NCI-H82 treated with DMSO at 0.1 percent for 48 hours (cell line): ENCODE data around the gene S100A4.
"Not testable (repeated sequence)": the region's sequence is repeated elsewhere in the genome, so short reads cannot be mapped to it uniquely, and the experiment has no call there.

Source experiments
- DNase-seq: peaks from one replicate; lab custom pipeline; 2025; ENCODE audit not compliant: unreplicated experiment; lab: John Stamatoyannopoulos, UW

The S100A4 gene

GRCh38 chr1:153545067-153546055, at the start of gene S100A4:
S100A4 (minus strand) TSS chr1:153545806; CDS start chr1:153544794, 1,012 bp downstream.
- peak; percentile 93 for DNase-seq

- no peak for DNase-seq
Measured at GRCh38 chr1:153592748-153593147, 47.1 kb upstream of the S100A4 start.

GRCh38 chr1:153588482-153588881, 42.9 kb upstream of the S100A4 start:
- no peak for DNase-seq

- not testable (repeated sequence) for DNase-seq
Measured at GRCh38 chr1:153588033-153588432, 42.4 kb upstream of the S100A4 start.

GRCh38 chr1:153587314-153587713, 41.7 kb upstream of the S100A4 start:
- DNase-seq, result no peak

GRCh38 chr1:153586347-153586746, 40.7 kb upstream of the S100A4 start:
- DNase-seq, result no peak

GRCh38 chr1:153585006-153585405, 39.4 kb upstream of the S100A4 start:
- DNase-seq, result peak; percentile 26

DNA sequence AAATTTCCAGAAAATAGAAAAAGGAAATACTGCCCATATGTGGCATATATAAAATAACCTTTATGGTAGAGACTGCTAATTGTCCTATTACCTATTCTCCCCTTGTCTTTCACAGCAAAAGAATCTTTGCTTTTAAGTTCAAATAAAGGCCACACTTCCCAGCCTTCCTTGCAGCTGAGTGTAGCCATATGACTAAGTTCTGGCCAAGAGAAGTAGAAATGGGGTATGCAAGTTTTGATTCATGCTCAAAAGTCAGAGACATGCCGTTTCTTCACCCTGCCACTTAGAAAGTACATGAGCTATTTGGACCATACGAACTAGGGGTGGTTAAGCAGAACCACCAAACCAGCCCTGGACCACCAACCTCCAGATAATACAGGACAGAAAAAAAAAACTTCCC, 38.4 kb upstream of the S100A4 start:
- no peak for DNase-seq

GRCh38 chr1:153583514-153583913, 37.9 kb upstream of the S100A4 start:
- not testable (repeated sequence) for DNase-seq

- DNase-seq, result not testable (repeated sequence)
Measured at GRCh38 chr1:153582836-153583235, 37.2 kb upstream of the S100A4 start.

DNA sequence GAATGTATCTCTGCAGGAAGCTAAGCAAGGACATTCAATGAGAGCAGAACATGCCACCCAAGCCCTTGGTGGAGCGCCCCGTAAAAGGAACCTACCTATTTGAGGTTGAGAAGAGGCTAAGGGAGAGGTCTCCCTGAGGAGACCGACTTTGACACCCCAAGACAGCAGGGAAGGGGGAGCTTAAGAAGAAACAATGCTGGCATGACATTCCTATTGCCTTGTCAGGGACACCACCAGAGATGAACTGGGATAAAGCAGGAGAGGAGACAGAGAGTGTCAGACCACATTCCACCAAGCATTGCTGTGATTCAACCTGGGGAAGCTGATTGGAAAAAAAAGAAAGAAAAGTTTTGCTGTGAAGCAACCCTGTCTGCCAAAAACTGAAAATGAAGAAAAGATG, 33.3 kb upstream of the S100A4 start:
- DNase-seq, result no peak

DNA sequence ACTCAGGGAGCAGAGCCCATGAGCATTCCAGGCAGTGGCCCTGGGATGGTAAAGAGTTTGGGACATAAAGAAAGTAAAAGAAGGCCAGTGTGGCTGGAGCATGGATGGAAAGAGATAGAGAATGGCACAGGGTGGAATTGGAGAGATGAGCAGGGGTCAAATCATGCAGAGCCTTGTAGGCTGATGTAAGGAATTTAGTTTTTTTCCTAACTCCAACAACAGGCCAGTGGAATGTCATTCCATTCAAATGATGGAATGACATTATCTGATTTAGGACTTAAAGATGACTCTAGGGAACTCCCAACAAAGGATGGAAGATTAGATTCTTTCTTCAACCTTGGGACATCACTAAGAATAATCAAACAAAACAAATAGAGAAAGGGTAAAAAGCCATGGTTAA, 32.9 kb upstream of the S100A4 start:
- DNase-seq, result no peak

- DNase-seq, result no peak
Measured at GRCh38 chr1:153577624-153578051, 32.0 kb upstream of the S100A4 start.

- peak; percentile 76 for DNase-seq
Measured at GRCh38 chr1:153577138-153577537, 31.5 kb upstream of the S100A4 start.

DNA sequence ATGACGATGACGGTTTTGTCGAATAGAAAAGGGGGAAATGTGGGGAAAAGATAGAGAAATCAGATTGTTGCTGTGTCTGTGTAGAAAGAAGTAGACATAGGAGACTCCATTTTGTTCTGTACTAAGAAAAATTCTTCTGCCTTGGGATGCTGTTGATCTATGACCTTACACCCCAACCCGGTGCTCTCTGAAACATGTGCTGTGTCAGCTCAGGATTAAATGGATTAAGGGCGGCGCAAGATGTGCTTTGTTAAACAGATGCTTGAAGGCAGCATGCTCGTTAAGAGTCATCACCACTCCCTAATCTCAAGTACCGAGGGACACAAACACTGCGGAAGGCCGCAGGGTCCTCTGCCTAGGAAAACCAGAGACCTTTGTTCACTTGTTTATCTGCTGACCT, 29.9 kb upstream of the S100A4 start:
- DNase-seq, result peak; percentile 90

DNA sequence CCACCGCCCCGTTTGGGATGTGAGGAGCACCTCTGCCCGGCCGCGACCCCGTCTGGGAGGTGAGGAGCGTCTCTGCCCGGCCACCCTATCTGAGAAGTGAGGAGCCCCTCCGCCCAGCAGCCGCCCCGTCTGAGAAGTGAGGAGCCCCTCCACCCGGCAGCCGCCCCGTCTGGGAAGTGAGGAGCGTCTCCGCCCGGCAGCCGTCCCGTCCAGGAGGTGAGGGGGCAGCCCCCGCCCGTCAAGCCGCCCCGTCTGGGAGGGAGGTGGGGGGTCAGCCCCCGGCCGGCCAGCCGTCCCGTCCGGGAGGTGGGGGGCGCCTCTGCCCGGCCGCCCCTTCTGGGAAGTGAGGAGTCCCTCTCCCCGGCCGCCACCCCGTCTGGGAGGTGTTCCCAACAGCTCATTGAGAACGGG, 29.5 kb upstream of the S100A4 start:
- not testable (repeated sequence) for DNase-seq

DNA sequence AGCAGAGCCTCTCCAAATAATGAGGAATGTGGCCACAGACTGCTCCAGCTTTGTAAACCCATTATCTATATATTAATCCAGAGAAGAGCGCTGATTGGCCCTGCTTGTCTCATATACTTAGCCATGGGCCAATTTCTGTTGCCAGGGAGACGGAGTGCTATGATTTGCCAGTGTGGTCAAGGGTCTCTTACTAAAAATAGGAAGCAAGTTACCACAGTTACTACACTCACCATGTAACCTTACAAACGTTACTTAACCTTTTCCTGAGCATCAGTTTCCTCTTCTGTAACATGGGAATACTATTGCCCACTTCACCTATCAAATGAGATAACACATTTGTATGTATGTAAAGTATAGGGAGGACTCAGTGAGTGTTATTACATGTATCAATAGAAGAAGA, 27.7 kb upstream of the S100A4 start:
- peak; percentile 24 for DNase-seq

DNA sequence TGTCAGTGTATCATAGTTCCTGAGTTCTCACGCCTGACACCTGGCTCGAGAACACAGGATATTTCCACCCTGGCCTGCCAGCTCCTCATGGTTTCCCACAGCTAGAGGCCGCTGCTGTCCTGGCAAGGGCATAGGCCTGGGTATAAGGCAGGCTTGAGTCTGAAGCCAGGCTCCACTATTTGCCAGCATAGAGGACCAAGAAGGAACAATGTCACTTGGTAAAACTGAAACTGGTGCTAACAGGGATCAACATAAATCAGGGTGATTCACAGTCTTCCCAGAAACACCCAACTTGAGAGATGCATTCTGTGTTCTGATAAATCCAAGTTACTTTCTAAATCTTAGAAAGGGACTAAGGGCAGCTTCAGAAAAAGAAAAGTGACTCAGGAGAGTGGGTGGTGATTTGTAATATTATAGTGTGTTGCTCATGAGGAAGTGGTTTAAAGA, 27.0 kb upstream of the S100A4 start:
- peak; percentile 25 for DNase-seq

DNA sequence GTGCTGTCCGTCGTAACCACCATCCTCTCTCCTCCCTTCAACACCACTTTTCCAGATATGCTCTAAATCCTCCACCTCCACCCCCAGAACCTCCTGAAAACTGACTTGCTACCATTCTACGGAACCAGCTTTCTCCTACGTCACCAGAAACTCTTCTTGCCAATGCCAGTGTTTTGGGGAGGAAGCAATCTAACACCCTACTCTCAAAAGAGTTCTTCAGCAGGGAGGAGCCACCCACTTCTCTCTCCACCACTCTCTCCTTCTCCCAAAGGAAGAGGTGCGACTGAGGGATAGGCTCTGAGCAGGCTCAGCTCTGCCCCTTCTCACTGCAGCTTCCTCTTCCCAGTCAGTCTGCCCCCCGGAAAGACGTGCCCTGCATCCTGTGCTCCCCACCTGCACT, 26.1 kb upstream of the S100A4 start:
- no peak for DNase-seq

DNA sequence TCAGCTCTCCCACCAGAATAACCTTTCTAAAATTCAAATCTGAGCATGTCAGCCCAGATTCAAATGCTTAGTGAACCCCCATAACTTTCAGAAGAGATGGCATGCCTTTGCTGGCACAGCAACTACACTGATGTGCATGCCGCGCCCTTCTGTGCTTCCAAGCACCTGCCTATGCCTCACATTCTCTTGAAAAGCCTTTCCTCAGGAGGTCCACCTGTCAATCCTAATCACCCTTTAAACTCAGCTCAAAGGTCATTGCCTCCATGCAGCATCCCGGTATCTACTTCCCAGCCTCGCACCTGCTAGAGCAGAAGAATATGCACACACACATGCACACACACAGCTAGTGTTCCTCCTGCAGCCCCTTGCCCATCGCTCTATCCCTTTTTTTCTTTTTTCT, 25.3 kb upstream of the S100A4 start:
- DNase-seq, result no peak

DNA sequence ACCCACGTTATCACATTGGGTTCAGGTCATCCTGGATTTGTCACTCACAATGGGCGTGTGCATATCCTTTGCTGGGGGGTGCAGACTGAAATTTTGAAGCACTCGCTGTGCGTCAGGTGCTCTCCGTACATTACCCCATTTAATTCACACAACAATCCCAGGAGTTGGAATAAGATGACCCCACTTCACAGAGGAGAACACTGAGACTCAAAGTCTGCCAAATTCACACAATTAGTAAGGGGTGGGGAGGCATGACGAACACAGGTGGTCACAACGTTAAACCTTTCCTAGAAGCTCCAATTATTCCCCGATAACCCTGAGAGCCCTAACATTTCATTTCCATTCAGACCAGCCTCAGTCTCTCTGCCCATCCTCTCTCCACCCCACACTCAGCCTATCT, 23.9 kb upstream of the S100A4 start:
- no peak for DNase-seq

DNA sequence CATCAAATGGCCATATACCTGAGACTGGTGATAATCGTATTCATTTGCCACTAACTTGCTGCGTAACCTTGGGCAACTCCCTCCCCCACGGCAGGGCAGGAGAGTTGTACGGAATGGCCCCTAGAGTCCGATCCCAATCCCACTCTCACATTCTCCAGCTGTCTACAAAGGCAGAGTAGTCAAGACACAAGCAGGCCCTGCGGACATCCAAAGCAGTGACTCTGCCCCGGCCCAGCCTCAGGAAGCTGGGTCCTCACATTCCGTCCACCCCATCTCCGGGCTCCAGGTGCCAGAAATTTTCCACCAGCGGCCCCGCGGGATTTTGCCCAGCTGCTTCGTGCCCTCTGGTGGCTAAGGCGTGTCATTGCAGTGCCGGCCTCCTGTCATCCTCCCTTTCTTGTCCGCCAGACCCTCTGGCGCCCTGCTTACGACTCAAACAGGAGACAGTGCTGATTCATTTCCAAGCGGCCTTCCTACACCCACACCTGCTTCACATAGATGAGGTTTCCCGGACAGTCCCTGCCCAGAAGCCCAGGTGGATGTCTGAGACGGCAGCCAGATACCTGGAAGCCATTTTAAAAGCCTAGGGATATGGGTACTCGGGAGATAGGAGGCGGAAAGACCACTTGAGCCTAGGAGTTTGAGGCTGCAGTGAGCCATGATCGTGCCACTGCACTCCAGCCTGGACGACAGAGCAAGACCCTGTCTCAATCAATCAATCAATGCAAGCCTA, 22.9 kb upstream of the S100A4 start:
- DNase-seq, result peak; percentile 78
